SK-N-MC (cell line): Measurements from ENCODE around the gene SLC51B.

Experiments used
- EZH2 ChIP-seq: fragments of 200-600 bp; sonication (generic); IDR thresholded peaks from one replicate; pipeline ENCODE4 v1.6.1; 2017; ENCODE audit warnings: antibody characterized with exemption
- FOXP2 ChIP-seq: optimal IDR thresholded peaks from 2 replicates; pipeline ENCODE3; 2011; ENCODE audit warnings: mild to moderate bottlenecking, moderate library complexity; ENCODE audit not compliant: insufficient read depth; ENCODE audit errors: extremely low read length, control extremely low read depth
- POLR2AphosphoS5 ChIP-seq: IDR thresholded peaks from 2 replicates; pipeline ENCODE4 v1.6.1; 2012; ENCODE audit warnings: mild to moderate bottlenecking, low read depth, low read length, borderline replicate concordance

DNA sequence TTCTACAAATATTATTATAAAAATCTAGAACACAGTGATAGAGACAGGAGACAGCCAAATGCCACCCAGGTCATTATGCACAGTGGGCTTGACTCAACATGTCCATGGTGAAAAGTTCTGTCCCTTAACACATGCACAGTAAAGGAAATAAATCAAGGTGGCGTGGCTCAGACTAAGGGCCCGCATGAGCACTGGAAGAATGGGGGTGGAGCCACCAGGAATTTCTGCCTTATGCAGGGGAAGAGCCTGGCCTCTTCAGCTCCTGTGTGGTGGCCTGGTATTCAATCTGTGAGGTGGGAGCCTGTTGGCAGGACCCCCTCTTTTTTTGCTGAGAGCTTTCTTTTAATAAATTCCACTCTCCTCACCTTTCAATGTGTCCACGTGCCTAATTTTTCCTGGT, 38.3 kb upstream of the SLC51B start:
- TF ChIP-seq POLR2AphosphoS5, result no peak
- TF ChIP-seq EZH2, result no peak
- TF ChIP-seq FOXP2, result no peak
